BLaER1 treated with 17β-estradiol and CSF1 and Interleukin-3, amounts not matched to agents 10 nM and 100 nM (cell line): ENCODE results near the gene SOX12.
A peak's percentile ranks its signal among the peaks of the same experiment; 100 is the strongest.

Experiments used
- H3K27ac ChIP-seq, 11 experiments: shearing (Covaris generic); formaldehyde crosslinking; 2 replicates each; pipeline ENCODE4 v1.8.1; 2022
- H3K27me3 ChIP-seq, 11 experiments: shearing (Covaris generic); formaldehyde crosslinking; 2 replicates each; pipeline ENCODE4 v1.8.1; 2022
- H3K36me3 ChIP-seq, 11 experiments: shearing (Covaris generic); formaldehyde crosslinking; 2 replicates each; pipeline ENCODE4 v1.8.1; 2022
- H3K4me1 ChIP-seq, 10 experiments: shearing (Covaris generic); formaldehyde crosslinking; 2 replicates each; pipeline ENCODE4 v1.8.1; 2022
- H3K4me2 ChIP-seq, 11 experiments: shearing (Covaris generic); formaldehyde crosslinking; 2 replicates each; pipeline ENCODE4 v1.8.1; 2022
- H3K4me3 ChIP-seq, 10 experiments: shearing (Covaris generic); formaldehyde crosslinking; 2 replicates each; pipeline ENCODE4 v1.8.1; 2022
- H3K9ac ChIP-seq, 11 experiments: shearing (Covaris generic); formaldehyde crosslinking; 2 replicates each; pipeline ENCODE4 v1.8.1; 2022
- H3K9me3 ChIP-seq, 11 experiments: shearing (Covaris generic); formaldehyde crosslinking; replicated peaks in 1 of 11; 2 replicates each; pipeline ENCODE4 v1.8.1; 2022
- H4K20me1 ChIP-seq, 11 experiments: shearing (Covaris generic); formaldehyde crosslinking; 2 replicates each; pipeline ENCODE4 v1.8.1; 2022
- Cebpa-rat ChIP-seq, 11 experiments: shearing (Covaris generic); IDR thresholded peaks; 2 replicates each; pipeline ENCODE4 v1.8.1; 2022

Gene SOX12

GRCh38 chr20:358891-359555 is 33.7 kb downstream of the SOX12 start:
- no peaks in the 10 kb centered on the region for H3K27me3 ChIP-seq
- H3K9me3 ChIP-seq = no peaks in the 10 kb centered on the region
- H3K36me3 ChIP-seq = no peaks in the 10 kb centered on the region; a peak in 1 of 22 replicates
- no peak for TF ChIP-seq Cebpa-rat (IDR thresholded peaks at IDR 0.05)
- H3K9ac ChIP-seq = no peak overlapping the region
- peak overlapping the region in 1 of 11 experiments; percentile 3; a peak in 1 of 22 replicates for H3K27ac ChIP-seq
- H3K4me3 ChIP-seq = no peak overlapping the region
- peak overlapping the region in 5 of 11 experiments; percentile 57 to 93 (median 73); a peak in 3 of 22 replicates for H3K4me2 ChIP-seq
- H3K4me1 ChIP-seq = peaks cover 28 to 75% (median 66%) of the 10 kb centered on the region in 10 experiments
- peaks cover 0 to 3% (median 0%) of the 10 kb centered on the region in 11 experiments; a peak in 1 of 22 replicates for H4K20me1 ChIP-seq

GRCh38 chr20:361561-361960 is 36.2 kb downstream of the SOX12 start:
- Histone ChIP-seq H3K4me2 (peak overlapping the region; percentile 35 to 93 (median 73)), H3K27me3 (no peaks in the 10 kb centered on the region), H3K27ac (peak overlapping the region in 9 of 11 experiments; percentile 58 to 78 (median 74); a peak in 17 of 22 replicates), H3K4me1 (peaks cover 28 to 91% (median 72%) of the 10 kb centered on the region in 10 experiments), H4K20me1 (no peaks in the 10 kb centered on the region), H3K9me3 (no peaks in the 10 kb centered on the region), H3K9ac (peak overlapping the region in 7 of 11 experiments; percentile 27 to 63 (median 50); a peak in 13 of 22 replicates), H3K36me3 (no peaks in the 10 kb centered on the region), H3K4me3 (peak overlapping the region in 1 of 10 experiments; percentile 27; a peak in 1 of 20 replicates)
- no peak for TF ChIP-seq Cebpa-rat (IDR thresholded peaks at IDR 0.05)

GRCh38 chr20:362271-363254 is 37.2 kb downstream of the SOX12 start:
- Histone ChIP-seq H3K27me3 (no peaks in the 10 kb centered on the region), H3K4me2 (peak overlapping the region; percentile 64 to 93 (median 74)), H3K36me3 (no peaks in the 10 kb centered on the region), H3K4me3 (no peak overlapping the region), H3K9ac (peak overlapping the region in 9 of 11 experiments; percentile 9 to 63 (median 44); a peak in 14 of 22 replicates), H4K20me1 (no peaks in the 10 kb centered on the region), H3K4me1 (peaks cover 28 to 84% (median 65%) of the 10 kb centered on the region in 10 experiments), H3K9me3 (no peaks in the 10 kb centered on the region), H3K27ac (peak overlapping the region in 10 of 11 experiments; percentile 25 to 78 (median 74); a peak in 19 of 22 replicates)
- TF ChIP-seq Cebpa-rat (IDR thresholded peaks at IDR 0.05) = peak in 7 of 11 experiments; percentile 25 to 73 (median 57); a peak in 7 of 22 replicates

GRCh38 chr20:363319-364078 is 38.1 kb downstream of the SOX12 start:
- peak overlapping the region; percentile 9 to 63 (median 42); a peak in 15 of 22 replicates for H3K9ac ChIP-seq
- peak overlapping the region in 10 of 11 experiments; percentile 25 to 78 (median 74); a peak in 19 of 22 replicates for H3K27ac ChIP-seq
- no peaks in the 10 kb centered on the region for H3K9me3 ChIP-seq
- H4K20me1 ChIP-seq = no peaks in the 10 kb centered on the region
- no peaks in the 10 kb centered on the region for H3K36me3 ChIP-seq
- H3K4me1 ChIP-seq = peaks cover 28 to 74% (median 57%) of the 10 kb centered on the region in 10 experiments
- H3K4me2 ChIP-seq = peak overlapping the region; percentile 64 to 93 (median 74); a peak in 21 of 22 replicates
- no peaks in the 10 kb centered on the region for H3K27me3 ChIP-seq
- no peak for TF ChIP-seq Cebpa-rat (IDR thresholded peaks at IDR 0.05)
- H3K4me3 ChIP-seq = no peak overlapping the region

GRCh38 chr20:364905-365794 is 39.8 kb downstream of the SOX12 start:
- Histone ChIP-seq H3K9ac (no peak overlapping the region), H3K9me3 (no peaks in the 10 kb centered on the region), H3K27me3 (no peaks in the 10 kb centered on the region), H3K4me1 (peaks cover 28 to 73% (median 58%) of the 10 kb centered on the region in 10 experiments), H3K36me3 (no peaks in the 10 kb centered on the region), H4K20me1 (no peaks in the 10 kb centered on the region), H3K4me2 (peak overlapping the region in 4 of 11 experiments; percentile 23 to 47 (median 36); a peak in 6 of 22 replicates), H3K4me3 (no peak overlapping the region), H3K27ac (peak overlapping the region in 5 of 11 experiments; percentile 10 to 77 (median 25); a peak in 8 of 22 replicates)
- no peak for TF ChIP-seq Cebpa-rat (IDR thresholded peaks at IDR 0.05)

- H3K4me1 ChIP-seq = peaks cover 31 to 73% (median 57%) of the 10 kb centered on the region in 10 experiments
- no peaks in the 10 kb centered on the region for H4K20me1 ChIP-seq
- H3K9me3 ChIP-seq = no peaks in the 10 kb centered on the region
- H3K4me3 ChIP-seq = no peak overlapping the region
- no peak for TF ChIP-seq Cebpa-rat (IDR thresholded peaks at IDR 0.05)
- H3K27ac ChIP-seq = no peak overlapping the region
- no peak overlapping the region for H3K9ac ChIP-seq
- H3K27me3 ChIP-seq = no peaks in the 10 kb centered on the region
- H3K36me3 ChIP-seq = no peaks in the 10 kb centered on the region
- 0 out of 22 replicates have a peak overlapping the region, but pooled peaks of 1 of the 11 experiments have one; percentile 1 for H3K4me2 ChIP-seq
These were observed 40.8 kb downstream of the SOX12 start for GRCh38 chr20:366041-366718.

- Histone ChIP-seq H3K4me3 (no peak overlapping the region), H3K9me3 (no peaks in the 10 kb centered on the region), H3K36me3 (no peaks in the 10 kb centered on the region), H4K20me1 (no peaks in the 10 kb centered on the region), H3K4me2 (no peak overlapping the region), H3K9ac (no peak overlapping the region), H3K27ac (peak overlapping the region in 3 of 11 experiments; percentile 2 to 21 (median 14); a peak in 2 of 22 replicates), H3K4me1 (peaks cover 31 to 73% (median 57%) of the 10 kb centered on the region in 10 experiments), H3K27me3 (no peaks in the 10 kb centered on the region)
- no peak for TF ChIP-seq Cebpa-rat (IDR thresholded peaks at IDR 0.05)
These were observed 41.5 kb downstream of the SOX12 start for GRCh38 chr20:366719-367485.
